ENCODE data around the gene N4BP2L2. TPM values are rescaled to one million over a fixed set of nuclear protein-coding genes. Genes with fewer than 3 reads are reported as not detected.

Gene N4BP2L2
- total and polyA plus RNA-seq, 2 experiments from 2014 or later: 63.1 to 160 TPM

DNA sequence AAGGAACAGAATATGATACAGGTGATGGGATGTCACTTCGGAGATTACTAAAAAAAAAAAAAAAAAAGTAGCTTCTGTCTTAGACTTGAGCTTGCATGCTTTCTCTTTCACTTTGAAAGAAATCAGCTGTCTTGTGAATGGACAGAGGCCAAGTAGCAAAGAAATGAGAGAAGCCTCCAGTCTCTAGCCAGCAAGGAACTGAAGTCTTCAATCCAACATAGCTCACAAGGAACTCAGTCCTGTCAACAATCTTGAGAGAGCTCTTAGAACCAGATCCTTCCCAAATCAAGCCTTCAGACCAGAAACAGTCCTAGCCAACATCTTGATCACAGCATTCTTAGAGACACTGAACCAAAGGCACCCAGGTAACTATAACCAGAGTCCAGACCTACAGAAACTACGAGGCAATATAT lies 7.7 kb downstream of the N4BP2L2 start:
- ATAC-seq: no peak
- no peak overlapping the region; the same call in 1 of the 2 replicates for H3K27ac Mint-ChIP-seq
- no peaks in the 10 kb centered on the region for H3K27me3 ChIP-seq (ENCODE audit: insufficient read depth)
- H3K27ac ChIP-seq (ENCODE audit: low read depth): no peak overlapping the region
- peaks cover 100% of the 10 kb centered on the region for H3K79me2 ChIP-seq (replicated peaks; ENCODE audit: insufficient read depth)
- H3K4me1 ChIP-seq (ENCODE audit: insufficient read depth): peaks cover 10% of the 10 kb centered on the region; the same call in 1 of the 2 replicates
- no peaks in the 10 kb centered on the region for H3F3A ChIP-seq (replicated peaks; ENCODE audit: low read depth)
- H3K4me1 Mint-ChIP-seq: peaks cover 14% of the 10 kb centered on the region; the same call in 2 of the 3 replicates
- no peak overlapping the region for H3K4me3 ChIP-seq
- H3K4me2 ChIP-seq: no peak overlapping the region
- no peak for TF ChIP-seq ZNF331 (CRISPR knock-in tag; IDR thresholded peaks at IDR 0.05; ENCODE audit: low read depth)
- TF ChIP-seq, protein P1, sequence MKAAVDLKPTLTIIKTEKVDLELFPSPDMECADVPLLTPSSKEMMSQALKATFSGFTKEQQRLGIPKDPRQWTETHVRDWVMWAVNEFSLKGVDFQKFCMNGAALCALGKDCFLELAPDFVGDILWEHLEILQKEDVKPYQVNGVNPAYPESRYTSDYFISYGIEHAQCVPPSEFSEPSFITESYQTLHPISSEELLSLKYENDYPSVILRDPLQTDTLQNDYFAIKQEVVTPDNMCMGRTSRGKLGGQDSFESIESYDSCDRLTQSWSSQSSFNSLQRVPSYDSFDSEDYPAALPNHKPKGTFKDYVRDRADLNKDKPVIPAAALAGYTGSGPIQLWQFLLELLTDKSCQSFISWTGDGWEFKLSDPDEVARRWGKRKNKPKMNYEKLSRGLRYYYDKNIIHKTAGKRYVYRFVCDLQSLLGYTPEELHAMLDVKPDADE (IDR thresholded peaks at IDR 0.05): no peak
- no peak for TF ChIP-seq CREB1 (CRISPR knock-in tag; IDR thresholded peaks at IDR 0.05; ENCODE audit: low read depth)
- TF ChIP-seq, protein P2, sequence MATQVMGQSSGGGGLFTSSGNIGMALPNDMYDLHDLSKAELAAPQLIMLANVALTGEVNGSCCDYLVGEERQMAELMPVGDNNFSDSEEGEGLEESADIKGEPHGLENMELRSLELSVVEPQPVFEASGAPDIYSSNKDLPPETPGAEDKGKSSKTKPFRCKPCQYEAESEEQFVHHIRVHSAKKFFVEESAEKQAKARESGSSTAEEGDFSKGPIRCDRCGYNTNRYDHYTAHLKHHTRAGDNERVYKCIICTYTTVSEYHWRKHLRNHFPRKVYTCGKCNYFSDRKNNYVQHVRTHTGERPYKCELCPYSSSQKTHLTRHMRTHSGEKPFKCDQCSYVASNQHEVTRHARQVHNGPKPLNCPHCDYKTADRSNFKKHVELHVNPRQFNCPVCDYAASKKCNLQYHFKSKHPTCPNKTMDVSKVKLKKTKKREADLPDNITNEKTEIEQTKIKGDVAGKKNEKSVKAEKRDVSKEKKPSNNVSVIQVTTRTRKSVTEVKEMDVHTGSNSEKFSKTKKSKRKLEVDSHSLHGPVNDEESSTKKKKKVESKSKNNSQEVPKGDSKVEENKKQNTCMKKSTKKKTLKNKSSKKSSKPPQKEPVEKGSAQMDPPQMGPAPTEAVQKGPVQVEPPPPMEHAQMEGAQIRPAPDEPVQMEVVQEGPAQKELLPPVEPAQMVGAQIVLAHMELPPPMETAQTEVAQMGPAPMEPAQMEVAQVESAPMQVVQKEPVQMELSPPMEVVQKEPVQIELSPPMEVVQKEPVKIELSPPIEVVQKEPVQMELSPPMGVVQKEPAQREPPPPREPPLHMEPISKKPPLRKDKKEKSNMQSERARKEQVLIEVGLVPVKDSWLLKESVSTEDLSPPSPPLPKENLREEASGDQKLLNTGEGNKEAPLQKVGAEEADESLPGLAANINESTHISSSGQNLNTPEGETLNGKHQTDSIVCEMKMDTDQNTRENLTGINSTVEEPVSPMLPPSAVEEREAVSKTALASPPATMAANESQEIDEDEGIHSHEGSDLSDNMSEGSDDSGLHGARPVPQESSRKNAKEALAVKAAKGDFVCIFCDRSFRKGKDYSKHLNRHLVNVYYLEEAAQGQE (IDR thresholded peaks at IDR 0.05; ENCODE audit: unreplicated experiment): no peak
- no peak for TF ChIP-seq EZH2phosphoT487 (IDR thresholded peaks at IDR 0.05; ENCODE audit: unreplicated experiment)
- H3K4me3 Mint-ChIP-seq: no peak overlapping the region
- no peaks in the 10 kb centered on the region for H3K9me2 ChIP-seq (ENCODE audit: insufficient read depth)
- H3K36me3 Mint-ChIP-seq (ENCODE audit: low read depth): peaks cover 29% of the 10 kb centered on the region
- H3K9me3 Mint-ChIP-seq: no peaks in the 10 kb centered on the region
- H2AFZ ChIP-seq: no peak overlapping the region
- peaks cover 8% of the 10 kb centered on the region; the same call in 1 of the 2 replicates for H3K36me3 ChIP-seq (ENCODE audit: insufficient read depth)
- H4K20me1 ChIP-seq (replicated peaks; ENCODE audit: insufficient read depth): peaks cover 15% of the 10 kb centered on the region
- peak; percentile 1 for DNase-seq (ENCODE audit: low spot score)
- H3K27me3 Mint-ChIP-seq (ENCODE audit: insufficient read depth, low read depth, poor library complexity): peaks cover 2% of the 10 kb centered on the region

- no peaks in the 10 kb centered on the region for H3F3A ChIP-seq (replicated peaks; ENCODE audit: low read depth)
- H3K36me3 ChIP-seq (ENCODE audit: insufficient read depth): no peaks in the 10 kb centered on the region
- no peak for ATAC-seq
- no peak overlapping the region for H3K4me2 ChIP-seq
- no peak overlapping the region for H3K4me3 Mint-ChIP-seq
- H3K4me1 Mint-ChIP-seq: peaks cover 8% of the 10 kb centered on the region; the same call in 2 of the 3 replicates
- H3K79me2 ChIP-seq (replicated peaks; ENCODE audit: insufficient read depth): peaks cover 89% of the 10 kb centered on the region
- no peak overlapping the region for H2AFZ ChIP-seq
- H3K27me3 Mint-ChIP-seq (ENCODE audit: insufficient read depth, low read depth, poor library complexity): peaks cover 2% of the 10 kb centered on the region
- peaks cover 23% of the 10 kb centered on the region for H4K20me1 ChIP-seq (replicated peaks; ENCODE audit: insufficient read depth)
- H3K36me3 Mint-ChIP-seq (ENCODE audit: low read depth): peaks cover 19% of the 10 kb centered on the region; the same call in 2 of the 3 replicates
- H3K27ac Mint-ChIP-seq: no peak overlapping the region
- H3K4me3 ChIP-seq: no peak overlapping the region
- H3K9me2 ChIP-seq (ENCODE audit: insufficient read depth): no peaks in the 10 kb centered on the region
- no peak overlapping the region for H3K27ac ChIP-seq (ENCODE audit: low read depth)
- peaks cover 10% of the 10 kb centered on the region; the same call in 1 of the 2 replicates for H3K4me1 ChIP-seq (ENCODE audit: insufficient read depth)
- H3K27me3 ChIP-seq (ENCODE audit: insufficient read depth): no peaks in the 10 kb centered on the region
- no peaks in the 10 kb centered on the region for H3K9me3 Mint-ChIP-seq
- DNase-seq (ENCODE audit: low spot score): no peak
- TF ChIP-seq, protein P2 (IDR thresholded peaks at IDR 0.05; ENCODE audit: unreplicated experiment): no peak
- TF ChIP-seq JUNB (IDR thresholded peaks at IDR 0.05; ENCODE audit: unreplicated experiment) (no peak), ZNF331 (CRISPR knock-in tag; IDR thresholded peaks at IDR 0.05; ENCODE audit: low read depth) (no peak)
These were observed 10.2 kb downstream of the N4BP2L2 start for GRCh38 chr13:32528358-32528757.

All from GM23338 (cell line).